Neural cell (in vitro differentiated cells): ENCODE data around the gene CSMD2. TPM values are rescaled to one million over a fixed set of nuclear protein-coding genes. Genes with fewer than 3 reads are reported as not detected.
A peak's percentile ranks its signal among the peaks of the same experiment; 100 is the strongest.

Experiments used
- H2AFZ ChIP-seq: fragments of 200-600, 300-800 bp; sonication (generic), shearing (Covaris generic); 2 replicates; pipeline ENCODE4 v1.6.0; 2014; ENCODE audit warnings: low read depth, mild to moderate bottlenecking, antibody characterized with exemption, low read length, moderate library complexity
- H3F3A ChIP-seq: fragments of 200-600 bp; shearing (Covaris generic); 2 replicates; pipeline ENCODE4 v1.6.1; 2016; ENCODE audit warnings: mild to moderate bottlenecking, moderate library complexity, mixed read lengths, antibody characterized with exemption, low read length; ENCODE audit not compliant: insufficient read depth, poor library complexity, severe bottlenecking
- H3K27ac ChIP-seq: fragments of 200-600, 300-800 bp; sonication (generic), shearing (Covaris generic); 2 replicates; pipeline ENCODE4 v1.5.1; 2014; ENCODE audit warnings: mild to moderate bottlenecking, low read length, moderate library complexity
- H3K27me3 ChIP-seq: fragments of 300-800, 200-600 bp; sonication (generic), shearing (Covaris generic); 2 replicates; pipeline ENCODE4 v1.6.0; 2014; ENCODE audit warnings: mild to moderate bottlenecking, low read depth, low read length, moderate library complexity; ENCODE audit not compliant: insufficient read depth
- H3K36me3 ChIP-seq: fragments of 300-800, 200-600 bp; sonication (generic), shearing (Covaris generic); 2 replicates; pipeline ENCODE4 v1.5.1; 2014; ENCODE audit warnings: mild to moderate bottlenecking, antibody characterized with exemption, low read length, moderate library complexity; ENCODE audit not compliant: insufficient read depth
- H3K4me2 ChIP-seq: fragments of 300-800, 200-600 bp; sonication (generic), shearing (Covaris generic); 2 replicates; pipeline ENCODE4 v1.6.0; 2014; ENCODE audit warnings: mild to moderate bottlenecking, low read length
- H3K4me3 ChIP-seq: fragments of 300-800, 200-600 bp; sonication (generic), shearing (Covaris generic); 2 replicates; pipeline ENCODE4 v1.5.1; 2014; ENCODE audit warnings: mild to moderate bottlenecking, low read length, moderate library complexity
- H3K79me2 ChIP-seq: fragments of 200-600 bp; shearing (Covaris generic); replicated peaks from 2 replicates; pipeline ENCODE4 v1.6.0; 2014; ENCODE audit warnings: mild to moderate bottlenecking, low read length, moderate library complexity; ENCODE audit not compliant: insufficient read depth
- H3K9ac ChIP-seq: fragments of 300-800, 200-600 bp; sonication (generic), shearing (Covaris generic); 2 replicates; pipeline ENCODE4 v1.6.1; 2016; ENCODE audit warnings: mild to moderate bottlenecking, low read length, mixed read lengths
- H3K9me2 ChIP-seq: fragments of 200-600 bp; shearing (Covaris generic); 2 replicates; pipeline ENCODE4 v1.6.1; 2016; ENCODE audit warnings: mild to moderate bottlenecking, low read length, mixed read lengths; ENCODE audit not compliant: insufficient read depth
- H3K9me3 ChIP-seq: fragments of 200-600, 300-800 bp; sonication (generic), shearing (Covaris generic); 2 replicates; pipeline ENCODE4 v1.6.1; 2016; ENCODE audit warnings: mild to moderate bottlenecking, mixed run types, low read length, moderate library complexity, mixed read lengths
- H4K20me1 ChIP-seq: fragments of 200-600 bp; shearing (Covaris generic); 2 replicates; pipeline ENCODE4 v1.6.1; 2016; ENCODE audit warnings: mild to moderate bottlenecking, mixed run types; ENCODE audit not compliant: insufficient read depth
- EP300 ChIP-seq: fragments of 450-650 bp; conservative IDR thresholded peaks from 2 replicates; pipeline ENCODE4 v1.6.1; 2014; ENCODE audit warnings: antibody characterized with exemption, mild to moderate bottlenecking, moderate library complexity; ENCODE audit not compliant: poor library complexity, severe bottlenecking
- EZH2 ChIP-seq: fragments of 200-600, 300-800 bp; shearing (Covaris generic), sonication (generic); IDR thresholded peaks from 2 replicates; pipeline ENCODE4 v1.6.1; 2014; ENCODE audit warnings: antibody characterized with exemption, low read length, borderline replicate concordance, mild to moderate bottlenecking; ENCODE audit not compliant: insufficient read depth, poor library complexity, severe bottlenecking
- MXI1 ChIP-seq: fragments of 450-650 bp; conservative IDR thresholded peaks from 2 replicates; pipeline ENCODE4 v1.6.1; 2014; ENCODE audit warnings: antibody characterized with exemption, mild to moderate bottlenecking; ENCODE audit not compliant: poor library complexity, severe bottlenecking
- POLR2AphosphoS5 ChIP-seq: IDR thresholded peaks from 2 replicates; pipeline ENCODE4 v1.6.1; 2012
- RAD21 ChIP-seq: fragments of 450-650 bp; conservative IDR thresholded peaks from 2 replicates; pipeline ENCODE4 v1.6.1; 2014; ENCODE audit warnings: antibody characterized with exemption, mild to moderate bottlenecking, moderate library complexity
- REST ChIP-seq: IDR thresholded peaks from 2 replicates; pipeline ENCODE4 v1.6.1; 2012; ENCODE audit warnings: borderline replicate concordance
- SMC3 ChIP-seq: fragments of 450-650 bp; conservative IDR thresholded peaks from 2 replicates; pipeline ENCODE4 v1.6.1; 2014; ENCODE audit warnings: antibody characterized with exemption, mild to moderate bottlenecking, moderate library complexity; ENCODE audit not compliant: poor library complexity
- TAF1 ChIP-seq: IDR thresholded peaks from 2 replicates; pipeline ENCODE4 v1.6.1; 2012; ENCODE audit warnings: low read depth
- polyA minus RNA-seq: library from RNA; depleted of rRNA, polyadenylated mRNA; stranded (reverse); fragments of >200 nt; gene quantifications from 2 replicates; pipeline ENCODE4 v1.2.3, GENCODE V29; 2014
- polyA plus RNA-seq: library from polyadenylated mRNA; depleted of rRNA; stranded (reverse); fragments of >200 nt; gene quantifications from 2 replicates; pipeline ENCODE4 v1.2.3, GENCODE V29; 2014
- TF ChIP-seq, protein P1 (sequence below): fragments of 450-650 bp; IDR thresholded peaks from 2 replicates; pipeline ENCODE4 v1.5.1; 2014; ENCODE audit warnings: antibody characterized with exemption, mild to moderate bottlenecking, moderate library complexity; ENCODE audit not compliant: poor library complexity, severe bottlenecking

Gene CSMD2
- polyA plus RNA-seq (9.6 and 14.1 TPM in 2 replicates), polyA minus RNA-seq (32.6 and 39.2 TPM in 2 replicates)

DNA sequence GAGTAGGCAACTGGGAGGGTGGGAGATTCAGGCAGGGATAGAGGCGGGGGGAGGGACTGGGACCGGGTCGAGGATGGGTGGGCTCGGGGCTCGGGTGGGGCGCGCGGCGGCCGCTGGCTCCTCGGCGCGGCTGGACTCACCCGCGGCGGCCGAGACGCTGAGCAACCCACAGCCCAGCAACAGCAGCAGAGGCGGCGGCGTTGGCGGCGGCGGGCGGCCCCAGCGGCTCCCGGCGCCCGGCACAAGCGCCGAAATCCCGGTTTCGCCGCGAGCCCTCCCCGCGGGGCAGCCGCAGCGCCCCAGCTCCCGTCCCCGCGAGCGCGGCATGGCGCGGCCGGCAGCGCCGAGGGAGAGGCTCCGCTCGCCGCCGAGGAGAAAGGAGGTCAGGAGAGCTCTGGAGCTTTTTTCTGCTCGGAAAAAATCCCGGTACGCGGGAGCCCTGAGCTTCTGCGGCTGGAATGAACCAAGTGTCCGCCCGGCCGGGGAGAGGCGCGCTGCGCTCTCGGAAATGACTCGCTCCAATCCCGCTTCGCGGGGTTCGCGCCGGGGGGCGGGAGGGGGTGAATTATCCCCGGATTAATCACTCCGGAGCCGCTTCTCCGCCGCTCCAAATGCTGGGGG lies at the start of gene CSMD2:
Gene CSMD2 (minus strand): TSS at position 460 of the 621 bp plus-strand sequence. CDS start 133 bp downstream, at position 327.
- peaks cover 44% of the 10 kb centered on the region for H3K27me3 ChIP-seq
- no peaks in the 10 kb centered on the region for H3K36me3 ChIP-seq
- H3K27ac ChIP-seq: peak within 1 kb of the TSS; percentile 58
- H3K9me3 ChIP-seq: no peaks in the 10 kb centered on the region
- no peaks in the 10 kb centered on the region for H3K79me2 ChIP-seq
- peak within 1 kb of the TSS; percentile 63 for H3K4me2 ChIP-seq
- H3K9me2 ChIP-seq: no peaks in the 10 kb centered on the region
- H2AFZ ChIP-seq: peak within 1 kb of the TSS; percentile 43
- H3K4me3 ChIP-seq: peak within 1 kb of the TSS; percentile 96
- no peaks in the 10 kb centered on the region for H4K20me1 ChIP-seq
- H3K9ac ChIP-seq: peak within 1 kb of the TSS; percentile 83
- TF ChIP-seq SMC3 (peak; percentile 60), POLR2AphosphoS5 (peak; percentile 69), MXI1 (peak; percentile 46), REST (peak; percentile 59), TAF1 (peak; percentile 98), RAD21 (peak; percentile 57), EZH2 (no peak), EP300 (no peak)
- TF ChIP-seq, protein P1, sequence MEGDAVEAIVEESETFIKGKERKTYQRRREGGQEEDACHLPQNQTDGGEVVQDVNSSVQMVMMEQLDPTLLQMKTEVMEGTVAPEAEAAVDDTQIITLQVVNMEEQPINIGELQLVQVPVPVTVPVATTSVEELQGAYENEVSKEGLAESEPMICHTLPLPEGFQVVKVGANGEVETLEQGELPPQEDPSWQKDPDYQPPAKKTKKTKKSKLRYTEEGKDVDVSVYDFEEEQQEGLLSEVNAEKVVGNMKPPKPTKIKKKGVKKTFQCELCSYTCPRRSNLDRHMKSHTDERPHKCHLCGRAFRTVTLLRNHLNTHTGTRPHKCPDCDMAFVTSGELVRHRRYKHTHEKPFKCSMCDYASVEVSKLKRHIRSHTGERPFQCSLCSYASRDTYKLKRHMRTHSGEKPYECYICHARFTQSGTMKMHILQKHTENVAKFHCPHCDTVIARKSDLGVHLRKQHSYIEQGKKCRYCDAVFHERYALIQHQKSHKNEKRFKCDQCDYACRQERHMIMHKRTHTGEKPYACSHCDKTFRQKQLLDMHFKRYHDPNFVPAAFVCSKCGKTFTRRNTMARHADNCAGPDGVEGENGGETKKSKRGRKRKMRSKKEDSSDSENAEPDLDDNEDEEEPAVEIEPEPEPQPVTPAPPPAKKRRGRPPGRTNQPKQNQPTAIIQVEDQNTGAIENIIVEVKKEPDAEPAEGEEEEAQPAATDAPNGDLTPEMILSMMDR: peak; percentile 40
- H3F3A ChIP-seq: no peaks in the 10 kb centered on the region

GRCh38 chr1:34213956-34214355 lies 48.9 kb upstream of the CSMD2 start:
- no peaks in the 10 kb centered on the region for H3K9me3 ChIP-seq
- H3K36me3 ChIP-seq: no peaks in the 10 kb centered on the region
- no peak overlapping the region for H3K4me3 ChIP-seq
- no peak overlapping the region for H3K4me2 ChIP-seq
- H3K9ac ChIP-seq: no peak overlapping the region
- H3F3A ChIP-seq: no peaks in the 10 kb centered on the region
- H3K9me2 ChIP-seq: no peaks in the 10 kb centered on the region
- no peaks in the 10 kb centered on the region for H3K27me3 ChIP-seq
- H3K27ac ChIP-seq: no peak overlapping the region
- H3K79me2 ChIP-seq: no peaks in the 10 kb centered on the region
- H4K20me1 ChIP-seq: no peaks in the 10 kb centered on the region
- no peak overlapping the region for H2AFZ ChIP-seq
- TF ChIP-seq MXI1 (no peak), EZH2 (no peak), POLR2AphosphoS5 (no peak), RAD21 (no peak), TAF1 (no peak), SMC3 (no peak), EP300 (no peak), REST (no peak)
- TF ChIP-seq, protein P1: no peak
